T-helper 22 cell (primary cell): ENCODE results near the gene FAM229B.

Experiments
- DNase-seq: peaks from one replicate; pipeline ENCODE4 v3.0.0-alpha.2; 2020; ENCODE audit warnings: low read depth

The FAM229B gene

DNA sequence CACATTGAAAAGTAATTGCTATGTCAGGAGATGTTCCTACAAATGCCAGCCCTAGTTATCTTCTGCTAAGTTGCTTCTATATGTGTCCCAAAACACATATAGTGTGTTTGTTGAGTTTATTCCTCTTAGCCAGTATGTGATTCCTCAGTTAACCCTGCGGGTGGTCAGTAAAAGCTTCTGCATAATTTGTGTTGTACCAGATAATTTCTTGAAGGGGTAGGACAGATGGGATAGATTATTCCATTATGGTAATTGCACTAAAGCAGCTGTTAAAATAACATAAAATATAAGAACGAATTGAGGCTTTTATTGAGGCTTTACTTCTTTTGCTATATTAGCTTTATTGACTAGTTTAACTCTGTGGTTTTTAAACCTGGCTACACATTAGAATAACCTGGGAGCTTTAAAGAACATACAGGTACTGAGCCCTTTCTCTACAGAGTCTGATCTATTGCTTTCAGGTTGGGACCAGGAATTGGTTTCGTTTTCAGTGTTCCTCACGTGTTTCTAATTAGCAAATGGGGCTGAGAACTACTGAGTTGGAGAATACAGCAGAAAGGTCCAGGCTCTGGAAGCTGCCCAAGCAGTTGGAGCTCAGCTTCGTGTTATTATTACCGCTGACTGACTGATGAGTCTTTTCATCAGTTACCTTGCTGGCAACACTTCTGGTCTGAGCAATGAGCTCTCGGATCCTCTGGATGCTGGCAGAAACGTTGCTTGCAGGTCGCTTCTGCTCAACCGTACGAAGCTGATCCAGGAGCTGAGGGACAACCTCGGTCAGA is 56.9 kb downstream of the FAM229B start:
- DNase-seq, result no peak

GRCh38 chr6:112145080-112145573 is 57.7 kb downstream of the FAM229B start:
- DNase-seq, result no peak

- DNase-seq, result no peak
Measured at GRCh38 chr6:112148103-112148502, 60.7 kb downstream of the FAM229B start.

DNA sequence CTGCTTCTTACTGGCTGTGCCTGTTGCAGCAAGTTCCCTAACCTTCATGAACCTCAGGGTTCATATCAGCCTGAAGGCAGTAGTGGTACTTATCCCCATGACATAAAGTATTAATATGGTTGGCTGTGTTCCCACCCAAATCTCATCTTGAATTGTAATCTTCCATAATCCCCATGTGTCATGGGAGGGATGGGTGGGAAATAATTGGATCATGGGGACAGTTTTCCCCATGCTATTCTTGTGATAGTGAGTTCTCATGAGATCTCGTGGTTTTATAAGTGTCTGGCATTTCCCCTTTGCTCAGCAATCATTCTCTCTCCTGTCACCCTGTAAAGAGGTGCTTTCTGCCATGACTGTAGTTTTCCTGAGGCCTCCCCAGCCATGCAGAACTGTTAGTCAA is 61.8 kb downstream of the FAM229B start:
- DNase-seq, result no peak

DNA sequence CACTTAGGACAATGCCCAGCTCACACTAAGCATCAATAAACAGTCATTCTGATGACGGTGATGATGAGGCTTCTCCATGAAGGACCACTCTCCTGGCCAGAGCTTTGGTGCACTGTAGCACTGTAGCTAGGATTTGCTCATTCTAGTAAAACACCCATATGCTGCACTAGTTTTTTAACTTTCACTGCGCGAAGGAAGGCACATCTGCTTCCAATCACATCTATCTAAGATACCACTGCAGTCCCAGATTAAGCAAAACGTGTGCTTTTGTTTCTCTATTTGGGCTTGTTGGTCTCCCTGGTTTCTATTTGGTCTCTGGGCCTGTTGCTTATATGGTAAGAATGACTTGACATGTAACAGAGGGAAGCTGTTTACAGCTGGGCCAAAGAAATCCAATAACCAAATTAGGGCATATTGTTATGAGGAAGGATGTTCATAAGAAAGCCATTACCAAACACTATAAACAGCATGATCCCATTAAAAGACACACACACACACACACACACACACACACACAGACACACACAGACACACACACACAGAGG is 62.4 kb downstream of the FAM229B start:
- DNase-seq, result no peak

DNA sequence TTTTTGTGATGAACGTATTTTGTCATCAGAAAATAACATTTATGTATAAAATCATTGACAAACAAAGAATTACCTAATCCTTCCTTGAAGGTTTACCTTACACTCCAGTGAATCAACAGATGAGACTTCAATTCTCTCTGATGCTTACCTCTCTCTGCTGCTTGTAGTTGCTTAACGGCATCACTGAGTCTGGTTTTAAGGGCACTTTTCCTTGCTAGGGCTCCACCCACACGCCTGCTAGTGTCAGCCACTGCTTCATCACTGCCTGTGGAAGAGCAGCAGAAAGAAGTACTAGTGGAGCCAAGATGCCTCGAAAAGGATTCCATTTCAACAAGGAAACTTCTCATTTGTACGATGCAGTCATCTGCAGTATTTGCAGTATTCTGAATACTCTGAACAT is 63.0 kb downstream of the FAM229B start:
- no peak for DNase-seq
